Tibial nerve (tissue), 4 donors: ENCODE data around the gene GPR148. TPM values are rescaled to one million over a fixed set of nuclear protein-coding genes. Genes with fewer than 3 reads are reported as not detected.

Experiments used
- DNase-seq, 2 donors: peaks; one replicate each; pipeline ENCODE4 v3.0.0-alpha.2; 2019; ENCODE audit warnings: low spot score in 2 of 2
- H3K27ac ChIP-seq, 4 donors: fragments of 200-600 bp; sonication (generic) in 3 of 4; one replicate each; pipeline ENCODE4 v1.5.1; 2017 to 2019; ENCODE audit warnings: mild to moderate bottlenecking in 1 of 4
- H3K27me3 ChIP-seq, 2 donors: fragments of 200-600 bp; sonication (generic) in 1 of 2; one replicate each; pipeline versions ENCODE4 v1.5.1 to v1.6.0; 2017 to 2019
- H3K36me3 ChIP-seq, 3 donors: fragments of 200-600 bp; sonication (generic); one replicate each; pipeline ENCODE4 v1.5.1; 2018 to 2019
- H3K4me1 ChIP-seq, 4 donors: fragments of 200-600 bp; sonication (generic) in 3 of 4; one replicate each; pipeline ENCODE4 v1.5.1; 2017 to 2019
- H3K4me3 ChIP-seq, 4 donors: fragments of 200-600 bp; sonication (generic) in 3 of 4; one replicate each; pipeline ENCODE4 v1.5.1; 2017 to 2019; ENCODE audit warnings: mild to moderate bottlenecking in 1 of 4, moderate library complexity in 1 of 4
- H3K9me3 ChIP-seq, 4 donors: fragments of 200-600 bp; sonication (generic) in 3 of 4; one replicate each; pipeline ENCODE4 v1.5.1; 2017 to 2019
- EP300 ChIP-seq, 2 donors: sonication (generic); formaldehyde crosslinking; IDR thresholded peaks; one replicate each; pipeline ENCODE4 v1.6.1; 2017; ENCODE audit warnings: antibody characterized with exemption in 2 of 2, mild to moderate bottlenecking in 1 of 2
- POLR2A ChIP-seq, 2 donors: fragments of 450-650 bp; IDR thresholded peaks; one replicate each; pipeline ENCODE4 v1.6.1; 2017; ENCODE audit warnings: antibody characterized with exemption in 2 of 2, mild to moderate bottlenecking in 2 of 2, moderate library complexity in 2 of 2
- WGBS, 2 donors: methylation state at CpG; one replicate each; pipeline ENCODE4 v1.1.5; 2018; 5-methylcytosine and 5-hydroxymethylcytosine counted together
- total RNA-seq, 4 donors: library from RNA; depleted of rRNA; stranded (reverse); fragments of >200 nt; gene quantifications; one replicate each; pipeline ENCODE4 v1.1.0, GENCODE V29; 2016
- TF ChIP-seq, protein P1 (sequence below), 5 experiments: fragments of 200-600 bp in 3 of 5; fragments of 450-650 bp in 2 of 5; sonication (generic) in 3 of 5; IDR thresholded peaks; one replicate each; pipeline ENCODE4 v1.5.1; 2016 to 2019; ENCODE audit warnings: antibody characterized with exemption in 5 of 5, mild to moderate bottlenecking in 3 of 5, moderate library complexity in 2 of 5

Gene GPR148
- total RNA-seq, 4 donors from 2014 or later: not detected

DNA sequence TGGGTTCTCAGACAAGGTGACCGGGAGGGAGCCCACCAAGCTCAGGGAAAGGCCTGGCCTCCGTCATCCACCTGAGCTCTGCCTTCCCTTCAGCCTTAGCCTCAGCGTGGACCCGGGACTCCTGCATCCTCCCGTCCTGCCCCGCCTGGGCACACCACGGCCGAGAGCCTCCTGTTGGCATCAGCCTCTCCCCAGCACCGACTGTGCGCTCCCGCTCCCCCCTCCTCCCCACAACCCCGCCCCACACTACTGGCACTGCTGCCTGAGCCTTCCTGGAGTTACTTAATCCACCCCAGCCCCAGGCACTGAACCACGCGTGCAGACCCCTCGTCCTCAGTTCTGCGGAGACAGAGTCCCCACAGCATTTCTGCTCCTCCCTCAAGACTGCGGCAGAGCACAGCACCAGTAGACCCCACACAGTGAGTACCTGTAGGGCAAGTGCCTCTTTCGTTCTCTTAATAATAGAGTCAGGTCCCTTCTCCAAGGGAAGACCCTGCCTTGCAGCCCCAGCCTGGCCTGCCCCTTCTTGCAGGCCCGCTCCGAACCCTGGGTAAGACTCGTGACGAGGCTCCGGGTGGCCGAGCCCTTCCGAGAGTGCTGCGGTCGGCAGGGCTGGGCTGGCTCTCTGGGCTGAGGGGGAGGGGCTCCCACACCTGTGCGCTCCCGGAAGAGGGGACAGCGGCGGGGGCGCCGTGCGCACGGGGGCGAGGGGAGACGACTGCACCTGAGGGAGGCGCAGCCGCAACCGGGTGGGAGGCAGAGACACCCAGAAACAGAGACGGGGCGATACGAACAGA, 26.6 kb downstream of the GPR148 start, which contains the start of gene AMER3:
Gene AMER3, plus strand, starts transcription at position 285 of the 797 bp plus-strand sequence. CDS start 6,533 bp downstream, outside the sequence.
- peak within 1 kb of the TSS in 1 of 4 donors; percentile 28 for H3K4me3 ChIP-seq
- peaks cover 0 to 45% of the 10 kb centered on the region in 2 donors for H3K27me3 ChIP-seq
- H3K36me3 ChIP-seq: no peaks in the 10 kb centered on the region
- TF ChIP-seq POLR2A (IDR thresholded peaks at IDR 0.05) (no peak), EP300 (IDR thresholded peaks at IDR 0.05) (no peak)
- TF ChIP-seq, protein P1, sequence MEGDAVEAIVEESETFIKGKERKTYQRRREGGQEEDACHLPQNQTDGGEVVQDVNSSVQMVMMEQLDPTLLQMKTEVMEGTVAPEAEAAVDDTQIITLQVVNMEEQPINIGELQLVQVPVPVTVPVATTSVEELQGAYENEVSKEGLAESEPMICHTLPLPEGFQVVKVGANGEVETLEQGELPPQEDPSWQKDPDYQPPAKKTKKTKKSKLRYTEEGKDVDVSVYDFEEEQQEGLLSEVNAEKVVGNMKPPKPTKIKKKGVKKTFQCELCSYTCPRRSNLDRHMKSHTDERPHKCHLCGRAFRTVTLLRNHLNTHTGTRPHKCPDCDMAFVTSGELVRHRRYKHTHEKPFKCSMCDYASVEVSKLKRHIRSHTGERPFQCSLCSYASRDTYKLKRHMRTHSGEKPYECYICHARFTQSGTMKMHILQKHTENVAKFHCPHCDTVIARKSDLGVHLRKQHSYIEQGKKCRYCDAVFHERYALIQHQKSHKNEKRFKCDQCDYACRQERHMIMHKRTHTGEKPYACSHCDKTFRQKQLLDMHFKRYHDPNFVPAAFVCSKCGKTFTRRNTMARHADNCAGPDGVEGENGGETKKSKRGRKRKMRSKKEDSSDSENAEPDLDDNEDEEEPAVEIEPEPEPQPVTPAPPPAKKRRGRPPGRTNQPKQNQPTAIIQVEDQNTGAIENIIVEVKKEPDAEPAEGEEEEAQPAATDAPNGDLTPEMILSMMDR (IDR thresholded peaks at IDR 0.05): no peak
- no peaks in the 10 kb centered on the region for H3K9me3 ChIP-seq
- WGBS, 2 donors: 2% methylated on average over 29 to 33 of the region's 43 CpGs
- no peak for DNase-seq
- H3K4me1 ChIP-seq: peaks cover 0 to 13% (median 0%) of the 10 kb centered on the region in 4 donors
- H3K27ac ChIP-seq: no peak within 1 kb of the TSS

GRCh38 chr2:130756053-130756873, 27.4 kb downstream of the GPR148 start:
- Histone ChIP-seq H3K9me3 (no peaks in the 10 kb centered on the region), H3K27me3 (peaks cover 0 to 45% of the 10 kb centered on the region in 2 donors), H3K4me1 (peaks cover 0 to 13% (median 0%) of the 10 kb centered on the region in 4 donors), H3K27ac (no peak overlapping the region), H3K4me3 (peak overlapping the region in 1 of 4 donors; percentile 28), H3K36me3 (no peaks in the 10 kb centered on the region)
- 4 to 6% methylated on average over 22 to 36 of the region's 80 CpGs for WGBS, 2 donors
- TF ChIP-seq POLR2A (IDR thresholded peaks at IDR 0.05) (no peak), EP300 (IDR thresholded peaks at IDR 0.05) (no peak)
- TF ChIP-seq, protein P1 (IDR thresholded peaks at IDR 0.05): no peak
- no peak for DNase-seq

- H3K27ac ChIP-seq: no peak overlapping the region
- peaks cover 0 to 13% (median 0%) of the 10 kb centered on the region in 4 donors for H3K4me1 ChIP-seq
- 33% methylated on average over 16 of the region's 16 CpGs for WGBS, 2 donors
- no peak for DNase-seq
- H3K27me3 ChIP-seq: peaks cover 0 to 45% of the 10 kb centered on the region in 2 donors
- H3K9me3 ChIP-seq: no peaks in the 10 kb centered on the region
- H3K36me3 ChIP-seq: no peaks in the 10 kb centered on the region
- H3K4me3 ChIP-seq: no peak overlapping the region
- TF ChIP-seq POLR2A (IDR thresholded peaks at IDR 0.05) (no peak), EP300 (IDR thresholded peaks at IDR 0.05) (no peak)
- TF ChIP-seq, protein P1 (IDR thresholded peaks at IDR 0.05): no peak
Measured at GRCh38 chr2:130756874-130757668, 28.2 kb downstream of the GPR148 start.

GRCh38 chr2:130759906-130760753, 31.3 kb downstream of the GPR148 start:
- no peak for DNase-seq
- TF ChIP-seq POLR2A (IDR thresholded peaks at IDR 0.05) (no peak), EP300 (IDR thresholded peaks at IDR 0.05) (no peak)
- TF ChIP-seq, protein P1 (IDR thresholded peaks at IDR 0.05): no peak
- peaks cover 0 to 40% of the 10 kb centered on the region in 2 donors for H3K27me3 ChIP-seq
- peaks cover 0 to 13% (median 0%) of the 10 kb centered on the region in 4 donors for H3K4me1 ChIP-seq
- H3K9me3 ChIP-seq: no peaks in the 10 kb centered on the region
- no peak overlapping the region for H3K27ac ChIP-seq
- H3K36me3 ChIP-seq: no peaks in the 10 kb centered on the region
- H3K4me3 ChIP-seq: no peak overlapping the region
- 71 to 75% methylated on average over 6 to 10 of the region's 10 CpGs for WGBS, 2 donors
